IPS-NIHi11 (cell line): Measurements from ENCODE around the gene FAM110A.
A peak's percentile ranks its signal among the peaks of the same experiment; 100 is the strongest.
"Not testable (repeated sequence)": the region's sequence is repeated elsewhere in the genome, so short reads cannot be mapped to it uniquely, and the experiment has no call there.

Experiments used
- DNase-seq: peaks from one replicate; pipeline ENCODE4 v3.0.0; 2012; ENCODE audit warnings: mixed read lengths, low spot score

FAM110A gene

DNA sequence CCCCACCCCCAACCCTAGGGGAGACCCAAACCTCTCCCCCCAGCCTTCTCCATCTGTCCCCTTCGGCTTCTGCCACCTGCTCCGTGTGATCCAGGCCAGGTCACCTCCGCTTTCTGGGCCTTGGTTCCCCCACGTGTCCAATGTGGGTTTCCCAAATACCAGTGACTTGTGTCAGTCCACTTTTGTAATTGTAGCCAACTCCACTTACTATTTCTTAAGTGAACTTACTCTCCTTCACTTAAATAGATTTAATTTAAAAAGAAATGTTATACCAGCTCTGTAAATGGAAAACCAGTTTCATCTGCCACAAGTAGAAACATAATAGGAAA is 10.0 kb upstream of the FAM110A start:
- DNase-seq, result no peak

DNA sequence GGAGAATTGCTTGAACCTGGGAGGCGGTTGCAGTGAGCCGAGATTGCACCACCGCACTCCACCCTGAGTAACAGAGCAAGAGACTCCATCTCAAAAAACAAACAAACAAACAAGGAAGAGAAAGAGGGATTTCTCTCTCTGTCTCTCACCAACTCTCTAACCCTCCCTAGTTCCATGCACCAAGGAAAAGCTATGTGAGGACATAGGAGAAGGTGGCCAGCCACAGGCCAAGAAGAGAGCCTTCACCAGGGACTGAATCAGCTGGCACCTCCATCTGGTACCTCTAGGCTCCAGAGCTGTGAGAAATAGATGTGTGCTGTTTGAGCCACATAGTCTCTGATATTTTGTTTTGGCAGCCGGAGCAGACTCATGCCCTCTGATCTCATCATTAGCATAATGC is 9.0 kb upstream of the FAM110A start:
- DNase-seq, result no peak

DNA sequence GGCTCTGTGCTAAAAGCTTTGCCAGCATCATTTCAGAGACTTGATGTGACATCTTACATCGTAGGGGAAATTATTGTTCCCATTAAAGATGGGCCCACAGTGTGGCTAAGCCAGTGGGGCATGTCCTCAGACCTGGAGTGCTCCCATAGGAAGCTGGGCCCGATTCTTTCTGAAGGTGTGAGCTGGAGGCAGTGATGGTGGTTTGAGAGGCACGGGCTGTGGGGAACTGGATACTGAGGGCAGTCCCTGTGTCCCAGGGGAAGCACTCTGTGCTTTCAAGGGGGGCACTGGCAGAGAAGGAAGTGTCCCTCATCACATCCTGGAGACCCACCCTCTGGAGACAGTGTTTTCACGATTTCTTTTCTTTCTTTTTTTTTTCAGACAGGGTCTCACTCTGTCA is 8.6 kb upstream of the FAM110A start:
- DNase-seq, result no peak

DNA sequence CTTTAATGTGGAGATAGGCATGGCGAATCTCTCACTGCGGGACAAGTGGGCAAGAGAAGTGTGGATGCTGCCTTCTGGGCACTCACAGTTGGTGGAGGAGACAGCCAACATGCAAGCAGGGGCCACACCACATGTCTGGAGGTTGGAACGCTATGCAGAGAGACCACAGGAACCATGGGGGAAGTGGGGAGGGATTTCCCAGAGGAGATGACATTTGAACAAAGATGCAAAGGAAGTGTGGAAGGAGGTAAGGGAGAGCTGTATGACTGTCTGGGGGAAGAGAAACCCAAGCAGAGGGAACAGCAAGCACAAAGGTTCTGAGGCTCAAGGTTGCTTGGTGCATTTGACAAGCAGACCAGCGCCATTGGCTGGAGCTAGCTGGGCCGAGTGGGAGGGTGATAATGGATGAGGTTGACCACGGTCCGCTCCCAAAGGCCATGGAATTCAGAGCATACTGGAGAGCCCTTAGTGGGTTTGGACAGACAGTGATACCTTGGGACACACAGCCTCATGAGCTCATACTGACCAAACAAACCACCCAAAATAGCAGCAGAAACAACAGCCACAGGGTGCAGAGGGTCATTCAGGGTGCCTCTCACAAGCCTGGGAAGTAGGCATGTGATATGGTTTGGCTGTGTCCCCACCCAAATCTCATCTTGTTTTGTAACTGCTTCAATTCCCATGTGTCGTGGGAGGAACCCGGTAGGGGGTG is 7.6 kb upstream of the FAM110A start:
- no peak for DNase-seq

DNA sequence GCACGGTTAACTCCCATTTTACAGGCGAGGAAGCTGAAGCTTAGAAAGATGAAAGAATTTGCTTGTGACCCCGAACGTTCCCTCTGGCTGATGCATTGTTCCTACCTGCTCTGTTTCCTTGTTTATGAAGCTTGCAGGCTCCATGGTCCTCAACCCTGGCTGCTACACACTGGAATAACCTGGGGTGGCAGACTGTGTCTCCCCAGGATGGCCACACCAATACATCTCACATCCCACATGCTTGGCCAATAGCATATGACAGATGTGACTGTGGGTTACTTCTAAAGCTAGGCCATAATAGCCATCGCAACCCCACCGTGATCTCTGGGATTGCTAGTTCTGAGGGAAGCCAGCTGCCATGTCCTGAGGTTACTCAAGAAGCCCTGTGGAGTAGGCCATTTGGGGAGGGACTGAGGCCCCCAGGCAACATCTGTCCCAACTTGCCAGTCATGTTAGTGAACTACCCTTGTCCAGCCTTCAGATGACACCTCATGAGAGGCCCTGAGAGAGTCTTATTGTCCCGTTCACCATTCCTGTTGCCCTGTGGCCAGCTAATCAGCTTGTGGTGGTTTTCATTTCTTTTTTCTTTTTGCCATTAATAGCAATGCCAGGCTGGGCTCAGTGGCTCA is 6.7 kb upstream of the FAM110A start:
- DNase-seq, result no peak

DNA sequence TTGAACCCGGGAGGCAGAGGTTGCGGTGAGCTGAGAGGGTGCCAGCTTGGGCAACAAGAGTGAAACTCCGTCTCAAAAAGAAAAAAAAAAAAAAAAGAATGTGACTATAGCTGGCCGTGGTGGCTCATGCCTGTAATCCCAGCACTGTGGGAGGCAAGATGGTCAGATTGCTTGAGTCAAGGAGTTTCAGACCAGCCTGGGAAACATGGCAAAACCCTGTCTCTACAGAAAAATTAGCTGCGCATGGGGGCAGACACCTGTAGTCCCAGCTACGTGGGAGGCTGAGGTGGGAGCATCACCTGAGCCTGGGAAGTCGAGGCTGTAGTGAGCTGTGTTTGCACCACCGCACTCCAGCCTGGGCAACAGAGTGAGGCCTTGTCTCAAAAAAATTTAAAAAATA is 5.5 kb upstream of the FAM110A start:
- not testable (repeated sequence) for DNase-seq

DNA sequence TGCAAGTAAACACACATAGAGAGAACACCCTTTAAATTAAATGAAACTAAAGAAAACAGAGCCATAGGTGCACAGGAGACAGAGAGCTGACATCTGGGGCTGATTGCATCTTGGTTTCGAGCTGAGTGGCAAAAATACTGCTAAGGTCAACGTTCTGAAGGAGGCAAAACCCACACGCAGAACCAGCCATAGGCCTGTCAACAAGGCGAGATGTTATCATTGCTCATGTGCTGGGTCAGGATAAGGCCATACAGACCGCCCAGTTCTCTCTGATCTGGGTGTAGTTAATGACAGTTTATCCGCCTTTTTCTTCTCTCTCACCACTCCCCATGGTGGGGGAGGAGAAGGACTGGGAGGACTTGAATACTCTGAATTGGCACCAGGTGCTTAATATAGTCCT is 4.5 kb upstream of the FAM110A start:
- DNase-seq, result no peak

DNA sequence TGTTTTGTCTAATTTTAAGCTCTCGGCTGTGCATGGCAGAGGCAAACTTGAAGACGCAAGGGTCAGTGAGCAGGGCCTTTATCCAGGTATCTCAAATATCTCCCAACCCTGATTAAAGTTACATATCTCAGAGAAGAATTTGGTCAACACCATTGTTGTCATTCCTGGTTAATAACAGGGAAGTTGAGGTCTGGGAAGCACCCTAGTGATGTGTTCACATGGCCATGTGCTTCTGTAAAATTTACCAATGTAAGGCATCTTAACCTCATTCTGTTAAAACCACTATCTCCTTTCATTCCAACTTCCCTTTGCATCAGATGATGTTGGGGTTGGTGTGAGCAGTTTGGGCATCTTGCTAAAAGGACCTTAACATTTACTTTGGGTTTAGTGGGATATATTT is 4.0 kb upstream of the FAM110A start:
- no peak for DNase-seq

DNA sequence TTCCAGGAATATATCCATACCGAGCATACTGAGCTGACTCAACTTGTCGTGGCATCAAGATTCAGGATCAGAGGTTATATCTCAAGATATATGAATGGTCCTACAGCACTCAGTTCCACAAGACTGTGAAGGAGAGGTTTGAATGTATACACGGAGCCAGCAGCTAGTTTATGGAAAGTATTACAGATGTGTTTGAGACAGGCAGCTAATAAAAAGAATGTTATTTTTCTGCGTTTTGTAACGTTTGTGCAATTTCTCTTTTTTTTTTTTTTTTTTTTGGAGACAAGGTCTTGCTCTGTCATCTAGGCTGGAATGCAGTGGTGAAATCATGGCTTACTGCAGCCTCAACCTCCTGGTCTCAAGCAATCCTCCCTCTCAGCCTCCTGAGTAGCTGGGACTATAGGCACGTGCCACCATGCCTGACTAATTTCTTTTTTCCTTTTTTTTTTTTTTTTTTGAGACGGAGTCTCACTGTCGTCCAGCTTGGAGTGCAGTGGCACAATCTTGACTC is 3.4 kb upstream of the FAM110A start:
- DNase-seq, result no peak

DNA sequence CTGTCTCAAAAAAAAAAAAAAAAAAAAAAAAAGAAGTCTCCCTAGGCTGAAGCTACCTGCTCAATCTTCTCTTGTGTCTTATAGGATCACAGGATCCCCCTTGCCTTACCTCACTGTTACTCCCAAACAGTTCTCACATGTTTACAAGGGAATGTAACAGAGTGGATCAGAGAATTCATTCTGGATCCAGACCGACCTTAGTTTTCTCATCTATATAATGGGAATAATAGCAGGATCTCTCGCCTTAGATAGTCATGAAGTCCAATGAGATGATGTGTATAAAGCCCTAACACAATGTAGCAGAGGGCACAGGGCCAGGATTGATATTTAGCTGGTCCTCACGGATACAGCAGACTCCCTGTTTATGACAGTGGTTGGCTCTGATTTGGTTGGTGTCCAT is 2.3 kb upstream of the FAM110A start:
- no peak for DNase-seq

DNA sequence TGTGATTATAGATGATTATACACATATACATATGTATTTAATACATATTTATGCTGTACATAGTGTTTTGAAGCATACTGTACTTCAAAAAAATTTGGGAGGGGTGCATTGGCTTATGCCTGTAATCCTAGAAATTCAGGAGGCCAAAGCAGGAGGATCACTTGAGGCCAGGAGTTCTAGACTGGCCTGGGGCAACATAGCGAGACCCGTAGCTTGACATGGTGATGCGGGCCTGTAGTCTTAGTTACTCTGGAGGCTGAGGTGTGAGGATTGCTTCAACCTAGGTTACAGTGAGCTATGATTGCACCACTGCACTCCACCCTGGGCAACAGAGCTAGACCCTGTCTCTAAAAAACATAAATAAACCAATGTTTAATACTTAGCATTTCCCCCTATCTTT is 1.6 kb upstream of the FAM110A start:
- DNase-seq, result no peak

DNA sequence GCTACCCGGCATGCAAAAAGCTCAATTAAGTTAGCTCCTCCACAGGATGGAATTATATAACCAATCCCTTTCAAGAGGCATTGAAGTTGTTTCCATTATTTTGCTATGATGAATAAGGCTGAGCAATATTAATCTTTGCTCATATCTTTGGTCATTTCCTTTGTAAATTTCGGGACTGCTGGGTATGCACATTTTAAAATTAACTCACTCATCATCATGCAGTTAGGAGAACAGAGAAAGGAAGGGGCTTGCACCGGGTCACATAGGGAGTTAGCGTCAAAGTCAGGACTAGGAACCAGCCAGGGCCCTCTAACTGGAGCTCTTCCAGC is 430 bp upstream of the FAM110A start:
- DNase-seq, result no peak

DNA sequence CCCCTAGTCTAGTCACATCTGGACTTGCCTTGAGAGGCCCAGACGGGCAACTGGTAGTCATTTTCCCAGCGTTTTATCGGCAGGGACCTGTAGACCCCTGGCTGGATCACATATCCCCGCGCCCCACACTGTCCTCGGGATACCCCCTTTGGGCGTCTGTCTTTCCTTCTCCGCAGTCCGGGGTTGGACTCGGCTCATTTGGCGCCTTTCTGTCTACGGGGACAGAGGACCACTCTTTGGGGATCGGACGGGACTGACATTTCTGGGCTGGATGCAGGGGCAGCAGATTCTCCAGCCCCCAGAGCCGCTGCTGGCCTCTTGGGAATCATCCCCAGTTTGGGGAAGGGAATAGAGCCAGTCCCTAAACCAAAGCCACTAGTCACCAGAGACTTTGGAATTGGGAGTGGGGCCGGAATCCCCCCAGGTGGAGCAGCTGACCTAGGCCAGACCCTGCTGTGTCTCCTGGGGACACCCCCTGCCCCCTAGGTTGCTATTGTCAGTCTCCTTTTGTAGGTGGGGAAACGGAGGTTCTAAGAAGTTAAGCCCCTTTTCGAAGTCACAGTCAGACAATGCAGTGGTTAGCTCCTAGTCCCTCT is 734 bp downstream of the FAM110A start:
- DNase-seq, result no peak

DNA sequence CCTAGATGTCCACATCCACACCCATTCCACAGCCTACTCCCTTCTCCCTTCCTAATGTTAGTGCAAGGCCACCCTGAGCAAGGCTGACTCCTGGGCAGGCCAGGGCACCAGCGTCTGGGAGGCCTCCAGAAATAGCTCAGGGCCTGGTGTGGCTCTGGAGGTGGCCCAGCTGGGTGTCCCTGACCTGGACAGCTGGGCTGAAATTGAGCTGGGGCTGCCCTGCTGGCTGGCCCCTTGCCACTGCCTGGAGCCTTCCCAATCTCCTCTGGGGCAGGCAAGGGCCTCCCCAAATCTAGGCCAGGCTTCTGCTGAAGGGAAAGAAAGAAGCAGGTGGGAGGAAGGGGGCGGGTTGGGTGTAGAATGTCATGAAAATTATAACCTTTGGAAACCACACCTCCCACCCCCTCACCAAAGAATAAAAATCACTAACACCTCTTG is 2.1 kb downstream of the FAM110A start:
- DNase-seq, result no peak

DNA sequence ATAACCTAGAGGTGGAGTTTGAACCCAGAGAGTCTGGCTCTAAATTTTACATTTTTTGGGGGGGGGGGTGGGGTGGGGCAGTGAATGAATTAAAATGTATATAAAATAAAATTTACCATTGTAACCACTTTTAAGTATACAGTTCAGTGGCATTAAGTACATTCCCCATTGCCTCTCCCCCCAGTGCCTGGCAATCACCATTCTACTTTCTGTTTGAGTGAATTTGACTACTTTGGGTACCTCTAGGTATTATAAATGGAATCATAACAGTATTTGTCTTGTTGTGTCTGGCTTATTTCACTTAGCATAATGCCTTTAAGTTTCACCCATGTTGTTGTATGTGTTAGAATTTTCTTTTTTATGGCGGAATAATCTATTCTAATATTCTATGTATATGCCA is 2.7 kb downstream of the FAM110A start:
- no peak for DNase-seq

DNA sequence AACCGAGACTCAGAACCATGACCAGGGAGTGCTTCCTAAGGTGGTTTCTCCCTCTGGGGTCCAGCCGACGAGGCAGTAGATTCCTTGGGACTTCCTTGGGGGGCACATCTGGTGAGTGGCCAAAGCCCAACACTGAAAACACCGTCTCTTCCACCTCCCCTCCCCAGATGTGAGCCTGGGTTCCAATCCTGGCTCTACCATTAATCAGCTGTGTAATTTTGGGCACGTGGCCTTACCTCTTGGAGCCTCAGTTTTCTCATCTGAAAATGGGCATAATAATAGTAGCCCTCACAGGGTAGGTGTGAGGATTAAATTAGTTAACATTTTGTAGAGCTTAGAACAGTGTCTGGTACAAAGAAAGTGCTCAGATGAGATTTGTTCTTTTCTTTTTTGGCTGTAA is 5.5 kb downstream of the FAM110A start:
- no peak for DNase-seq

DNA sequence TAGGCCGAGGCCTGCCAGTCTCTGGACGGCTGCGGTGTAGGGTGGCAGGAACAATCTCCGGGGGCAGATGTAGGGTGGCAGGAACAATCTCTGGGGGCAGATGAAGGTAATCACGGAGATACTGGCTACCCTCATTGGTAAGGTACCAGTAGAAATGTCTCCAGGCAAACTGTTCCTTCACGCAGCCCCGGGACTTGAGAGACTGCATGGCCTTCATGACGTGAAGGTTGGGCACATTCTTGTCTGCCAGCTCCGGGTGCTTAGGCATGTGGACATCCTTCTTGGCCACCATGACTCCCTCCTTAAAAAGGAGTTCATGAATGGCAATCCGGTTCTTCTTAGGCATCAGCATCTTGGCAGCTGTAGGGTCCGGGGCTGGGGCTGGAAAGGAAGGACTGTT is 6.1 kb downstream of the FAM110A start:
- no peak for DNase-seq

DNA sequence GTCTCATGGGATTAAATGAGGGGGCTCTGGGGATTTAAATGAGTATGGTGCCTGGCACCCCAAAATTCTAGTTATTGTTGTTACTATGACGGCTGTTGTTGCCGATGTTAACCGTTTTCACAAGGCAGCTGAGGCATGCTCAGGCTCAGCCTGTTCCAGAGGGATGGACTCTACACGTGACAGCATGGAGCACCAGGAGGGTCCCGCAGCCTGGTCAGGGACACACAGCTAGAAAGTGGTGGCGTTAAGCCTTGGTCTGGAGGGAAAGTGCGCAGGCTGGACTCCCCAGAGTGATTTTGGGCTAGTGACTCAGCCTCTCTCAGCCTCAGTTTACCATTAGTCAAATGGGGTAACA is 7.0 kb downstream of the FAM110A start:
- DNase-seq, result no peak

DNA sequence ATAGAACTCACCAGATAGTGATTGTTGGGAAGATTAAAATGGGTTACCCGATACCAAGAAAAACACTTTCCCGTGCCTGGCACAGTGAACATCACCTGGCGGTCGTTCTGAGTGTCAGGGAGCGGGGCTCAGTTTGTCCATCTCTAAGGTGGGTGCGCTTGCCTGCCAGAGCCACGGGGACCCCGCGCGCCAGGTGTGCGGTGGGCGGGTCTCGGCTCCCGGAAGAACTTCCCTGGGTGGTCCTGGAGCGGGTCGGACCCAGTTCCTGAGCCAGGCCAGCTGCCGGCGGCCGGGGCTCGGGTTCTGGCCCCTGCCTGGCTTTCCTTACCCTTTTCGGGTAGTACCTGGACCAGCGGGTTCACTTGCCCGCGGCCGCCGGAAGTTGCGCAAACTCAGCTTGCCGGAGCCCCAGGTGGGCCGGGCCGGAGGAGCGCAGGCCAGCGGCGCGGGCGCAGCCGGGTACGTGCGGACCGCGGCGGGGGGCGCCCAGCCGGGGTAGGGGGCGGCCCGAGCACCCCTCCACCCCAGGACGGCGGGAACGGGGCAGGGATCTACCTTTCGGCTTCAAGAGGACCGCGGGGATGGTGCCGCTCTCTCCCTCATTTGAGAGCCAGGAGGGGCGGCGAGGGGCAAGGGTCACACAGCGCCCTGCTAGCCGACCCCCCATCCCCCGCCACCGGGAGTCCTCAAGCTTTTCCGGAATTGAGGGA is 7.5 kb downstream of the FAM110A start:
- DNase-seq, result peak; percentile 66

DNA sequence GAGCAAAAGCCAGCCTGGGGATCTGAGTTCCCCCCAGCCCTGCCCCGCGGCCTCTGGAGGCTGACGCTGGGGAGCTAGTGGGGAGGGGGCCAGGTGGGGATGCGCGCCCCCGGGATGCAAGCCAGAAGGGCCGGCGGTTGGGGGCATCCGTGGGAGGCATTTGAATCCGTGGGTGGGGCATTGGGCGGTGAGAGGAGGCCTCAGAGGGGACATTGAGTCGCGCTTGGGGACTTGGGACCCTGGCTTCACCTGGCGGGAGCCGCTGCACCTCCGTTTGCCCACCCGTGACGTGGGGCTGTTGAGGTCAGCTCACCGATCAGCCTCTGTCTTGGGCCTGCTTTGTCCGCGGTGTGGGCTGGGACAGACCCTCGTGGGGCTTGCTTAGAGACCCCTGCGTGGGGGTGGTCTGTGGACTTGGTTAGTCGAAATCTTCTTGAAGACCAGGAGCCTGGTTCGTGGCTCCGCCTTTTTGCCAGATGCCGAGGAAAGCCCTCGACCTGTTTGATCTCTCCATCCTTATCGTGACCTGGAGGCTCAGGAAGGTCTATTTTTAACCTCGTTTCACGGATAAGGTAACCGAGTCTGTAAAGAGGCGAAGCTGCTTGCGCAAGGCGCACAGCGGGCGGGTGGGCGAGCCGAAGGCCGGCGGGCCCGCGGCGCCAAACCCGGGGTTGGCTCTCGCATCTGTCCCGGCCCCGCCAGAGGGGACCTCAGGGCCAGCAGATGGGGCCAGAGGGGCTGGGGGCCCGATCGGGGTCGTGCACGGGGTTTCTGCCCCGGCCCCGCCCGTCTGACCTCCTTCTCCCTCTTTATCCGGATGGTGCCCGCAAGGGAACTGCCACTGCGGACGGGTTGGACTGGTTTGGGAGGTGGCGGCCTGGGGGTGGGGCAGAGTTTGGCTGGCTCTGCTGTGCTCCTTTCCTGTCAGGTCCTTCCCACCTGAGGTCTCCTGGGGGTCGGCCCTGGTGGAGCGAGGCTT is 8.3 kb downstream of the FAM110A start:
- DNase-seq, result peak; percentile 58

DNA sequence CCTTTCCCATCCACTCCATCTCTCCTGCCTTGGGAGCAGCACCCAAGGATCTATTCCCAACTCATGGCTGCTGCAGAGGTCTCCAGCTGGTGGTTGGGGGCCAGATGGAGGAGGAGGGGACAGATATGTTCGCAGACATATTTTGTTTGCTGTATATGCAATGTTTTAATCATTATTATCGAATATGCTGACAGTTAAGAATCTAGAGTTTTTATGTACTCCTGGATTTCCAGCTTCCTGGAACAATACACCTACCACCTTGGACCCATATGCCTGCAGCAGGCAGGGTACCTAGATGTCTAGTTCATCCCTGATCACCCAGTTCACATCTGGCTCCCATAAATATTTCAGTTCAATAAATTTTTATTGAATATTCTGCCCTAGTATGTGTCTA is 9.0 kb downstream of the FAM110A start:
- DNase-seq, result no peak

DNA sequence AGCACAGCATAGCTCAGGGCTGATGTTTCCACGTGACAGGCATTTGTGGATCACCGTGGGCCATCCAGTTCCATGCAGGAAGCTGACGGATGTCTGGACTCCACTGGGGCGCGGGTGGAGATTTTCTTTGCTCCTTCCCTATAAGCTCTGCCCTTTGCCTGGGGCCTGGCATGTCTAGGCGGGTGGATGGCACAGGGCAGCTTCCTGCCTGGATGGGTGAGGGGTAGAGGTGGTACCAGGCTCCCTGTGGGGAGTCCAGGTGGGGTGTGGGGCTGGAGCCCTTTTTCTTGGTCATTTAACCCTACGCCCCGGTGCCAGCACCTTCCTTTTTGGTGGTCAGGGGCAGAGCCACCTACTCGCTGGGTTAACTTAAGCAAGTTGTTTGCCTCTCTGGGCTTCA is 10.4 kb downstream of the FAM110A start:
- DNase-seq, result no peak
